OCI-LY3 (cell line): Measurements from ENCODE around the gene LTA4H.

Source experiments
- H2AFZ ChIP-seq: fragments of 200-600, 300-600 bp; shearing (Covaris generic); 2 replicates; pipeline ENCODE4 v1.6.0; 2014; ENCODE audit warnings: antibody characterized with exemption, low read depth, low read length
- H3K27ac ChIP-seq: fragments of 200-600, 300-600 bp; sonication (generic); 2 replicates; pipeline ENCODE4 v1.5.1; 2014; ENCODE audit warnings: mild to moderate bottlenecking, low read length, moderate library complexity, mixed read lengths
- H3K27me3 ChIP-seq: fragments of 200-600, 300-600 bp; sonication (generic); 2 replicates; pipeline ENCODE4 v1.6.1; 2014; ENCODE audit warnings: low read depth, low read length, mixed read lengths
- H3K36me3 ChIP-seq: fragments of 200-600, 300-600 bp; sonication (generic); replicated peaks from 2 replicates; pipeline ENCODE3; 2014; ENCODE audit warnings: low read depth, low read length, mixed read lengths
- H3K4me1 ChIP-seq: fragments of 300-600, 200-600 bp; sonication (generic); 2 replicates; pipeline ENCODE4 v1.6.1; 2014; ENCODE audit warnings: low read length, mixed read lengths
- H3K4me2 ChIP-seq: fragments of 200-600, 300-600 bp; sonication (generic); 2 replicates; pipeline ENCODE4 v1.6.1; 2014; ENCODE audit warnings: low read length, mixed read lengths
- H3K4me3 ChIP-seq: fragments of 300-600, 200-600 bp; sonication (generic); 2 replicates; pipeline ENCODE4 v1.5.1; 2014; ENCODE audit warnings: antibody characterized with exemption, mild to moderate bottlenecking, low read length, moderate library complexity
- H3K79me2 ChIP-seq: fragments of 300-600, 200-600 bp; shearing (Covaris generic); 2 replicates; pipeline ENCODE4 v1.6.1; 2014; ENCODE audit warnings: mild to moderate bottlenecking, low read length, mixed read lengths
- H3K9ac ChIP-seq: fragments of 300-600, 200-600 bp; shearing (Covaris generic); 2 replicates; pipeline ENCODE4 v1.6.0; 2014; ENCODE audit warnings: mild to moderate bottlenecking, low read length, moderate library complexity
- H3K9me3 ChIP-seq: fragments of 200-600, 300-600 bp; shearing (Covaris generic); 2 replicates; pipeline ENCODE4 v1.6.1; 2014; ENCODE audit warnings: low read length, mixed read lengths; ENCODE audit not compliant: insufficient read depth
- H4K20me1 ChIP-seq: fragments of 200-600, 300-600 bp; sonication (generic); 2 replicates; pipeline ENCODE4 v1.6.1; 2016; ENCODE audit warnings: low read length, mixed read lengths; ENCODE audit not compliant: insufficient read depth
- CTCF ChIP-seq: fragments of 200-600, 300-600 bp; sonication (generic); IDR thresholded peaks from 2 replicates; pipeline ENCODE4 v1.5.1; 2014; ENCODE audit warnings: antibody characterized with exemption, low read length, low read depth
- EZH2phosphoT487 ChIP-seq: fragments of 200-600 bp; shearing (Covaris generic); IDR thresholded peaks from 2 replicates; pipeline ENCODE4 v1.6.1; 2018; ENCODE audit warnings: antibody characterized with exemption, mixed run types, low read depth

LTA4H gene

DNA sequence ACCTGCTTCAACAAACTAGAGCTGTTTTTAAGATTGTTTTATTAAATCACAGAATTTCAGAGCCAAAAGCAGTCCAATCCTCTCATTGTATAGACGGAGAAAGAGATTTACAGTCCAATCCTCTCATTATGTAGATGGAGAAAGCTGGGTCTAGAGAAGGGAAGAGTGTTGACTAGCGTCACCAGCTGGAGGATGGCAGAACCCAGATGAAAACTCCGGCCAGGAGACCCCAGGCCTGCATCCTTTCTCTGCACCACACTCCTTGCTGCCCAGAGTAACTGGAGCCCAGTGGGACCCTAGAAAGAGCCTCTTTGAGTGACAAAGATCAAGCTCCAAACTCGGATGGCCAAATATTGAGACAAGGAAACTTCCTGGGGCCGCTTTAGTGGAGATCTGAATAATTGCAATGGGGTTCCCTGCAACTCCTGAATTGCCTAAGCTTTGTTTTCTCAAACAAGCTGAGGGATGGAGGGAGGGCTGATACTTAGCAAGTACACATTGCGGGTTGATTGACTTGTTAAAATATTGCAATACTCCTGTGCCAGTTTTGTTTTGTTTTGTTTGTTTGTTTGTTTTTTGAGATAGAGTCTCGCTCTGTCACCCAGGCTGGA lies 79.7 kb downstream of the LTA4H start:
- H3K36me3 ChIP-seq = no peaks in the 10 kb centered on the region
- H2AFZ ChIP-seq = no peak overlapping the region
- H3K4me2 ChIP-seq = no peak overlapping the region
- no peak for TF ChIP-seq CTCF
- no peaks in the 10 kb centered on the region for H3K4me1 ChIP-seq
- 0 out of 2 replicates have a peak, but pooled peaks cover 8% of the 10 kb centered on the region for H3K27me3 ChIP-seq
- H3K79me2 ChIP-seq = no peaks in the 10 kb centered on the region
- H3K27ac ChIP-seq = no peak overlapping the region
- no peaks in the 10 kb centered on the region for H4K20me1 ChIP-seq
- no peak overlapping the region for H3K4me3 ChIP-seq
- no peak overlapping the region for H3K9ac ChIP-seq
- H3K9me3 ChIP-seq = no peaks in the 10 kb centered on the region

GRCh38 chr12:95953000-95953399 lies 82.4 kb downstream of the LTA4H start:
- H2AFZ ChIP-seq = no peak overlapping the region
- H3K36me3 ChIP-seq = no peaks in the 10 kb centered on the region
- TF ChIP-seq EZH2phosphoT487 (no peak), CTCF (no peak)
- H3K27ac ChIP-seq = no peak overlapping the region
- H4K20me1 ChIP-seq = no peaks in the 10 kb centered on the region
- H3K4me1 ChIP-seq = peaks cover 4% of the 10 kb centered on the region; the same call in 1 of the 2 replicates
- no peaks in the 10 kb centered on the region for H3K79me2 ChIP-seq
- H3K27me3 ChIP-seq = peaks cover 21% of the 10 kb centered on the region; the same call in 1 of the 2 replicates
- H3K9me3 ChIP-seq = no peaks in the 10 kb centered on the region
- no peak overlapping the region for H3K9ac ChIP-seq
- no peak overlapping the region for H3K4me3 ChIP-seq
- no peak overlapping the region for H3K4me2 ChIP-seq

DNA sequence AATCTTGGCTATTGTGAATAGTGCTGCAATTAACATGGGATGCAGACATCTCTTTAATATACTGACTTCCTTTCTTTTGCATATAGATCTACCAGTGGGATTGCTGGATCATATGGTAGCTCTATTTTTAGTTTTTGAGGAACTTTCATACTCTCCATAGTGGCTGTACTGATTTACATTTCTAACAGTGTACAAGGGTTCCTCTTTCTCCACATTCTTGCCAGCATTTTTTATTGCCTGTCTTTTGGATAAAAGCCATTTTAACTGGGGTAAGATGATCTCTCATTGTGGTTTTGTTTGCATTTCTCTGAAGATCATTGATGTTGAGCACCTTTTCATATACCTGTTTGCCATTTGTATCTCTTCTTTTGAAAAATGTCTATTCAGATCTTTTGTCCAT lies 83.9 kb downstream of the LTA4H start:
- H3K4me1 ChIP-seq = peaks cover 4% of the 10 kb centered on the region; the same call in 1 of the 2 replicates
- H3K36me3 ChIP-seq = no peaks in the 10 kb centered on the region
- TF ChIP-seq CTCF (no peak), EZH2phosphoT487 (no peak)
- H2AFZ ChIP-seq = no peak overlapping the region
- H3K4me3 ChIP-seq = no peak overlapping the region
- H3K9ac ChIP-seq = no peak overlapping the region
- H3K27me3 ChIP-seq = peaks cover 21% of the 10 kb centered on the region; the same call in 1 of the 2 replicates
- no peaks in the 10 kb centered on the region for H4K20me1 ChIP-seq
- H3K79me2 ChIP-seq = no peaks in the 10 kb centered on the region
- H3K9me3 ChIP-seq = no peaks in the 10 kb centered on the region
- H3K27ac ChIP-seq = no peak overlapping the region
- H3K4me2 ChIP-seq = no peak overlapping the region
